A549 (cell line): ENCODE measurements around the gene GATB. TPM values are rescaled to one million over a fixed set of nuclear protein-coding genes. Genes with fewer than 3 reads are reported as not detected.

Experiments used
- ATAC-seq, 2 experiments: fragments of 200-7000 bp in 1 of 2; fragments of >200 bp in 1 of 2; cut with Nextera tagmentation in 1 of 2; cut with Tn5 transposase in 1 of 2; 3 replicates each; pipeline versions ENCODE4 v1.8.0 to v1.9.1; 2018 to 2020; ENCODE audit warnings: mild to moderate bottlenecking in 1 of 2, moderate library complexity in 1 of 2
- CTCF ChIA-PET: fragments of 300-600 bp; sonication (Branson Sonifier 250); formaldehyde crosslinking; extraction: SDS; loops from one replicate; lab custom pipeline; 2021; ENCODE audit warnings: antibody characterized with exemption, inconsistent platforms; lab: Yijun Ruan, JAX
- POLR2A ChIA-PET: fragments of 350-600 bp; formaldehyde crosslinking; extraction: SDS; loops from one replicate; lab custom pipeline; 2021; ENCODE audit warnings: antibody characterized with exemption, inconsistent platforms; lab: Yijun Ruan, JAX
- DNase-seq, 2 experiments: peaks; one replicate each; pipeline versions ENCODE4 v3.0.0 to v3.0.0-alpha.2; 2011 to 2016; ENCODE audit warnings: low read depth in 1 of 2, low spot score in 1 of 2
- FAIRE-seq: peaks from 2 replicates; lab custom pipeline; 2011; peaks lifted over from hg19 to GRCh38; lab: Jason Lieb, UNC
- H3K27ac ChIP-seq, 2 experiments: fragments of >200 bp; sonication (Bioruptor Twin); formaldehyde crosslinking; 3 replicates each; pipeline ENCODE4 v1.5.1; 2016 to 2017
- H3K4me1 ChIP-seq: fragments of >200 bp; sonication (Bioruptor Twin); formaldehyde crosslinking; 3 replicates; pipeline ENCODE4 v1.6.1; 2016
- H3K4me2 ChIP-seq: fragments of >200 bp; sonication (Bioruptor Twin); formaldehyde crosslinking; 3 replicates; pipeline ENCODE4 v1.6.1; 2016
- H3K4me3 ChIP-seq: fragments of >200 bp; sonication (Bioruptor Twin); formaldehyde crosslinking; 3 replicates; pipeline ENCODE4 v1.5.1; 2016
- H3K9me3 ChIP-seq: fragments of >200 bp; sonication (Bioruptor Twin); formaldehyde crosslinking; 3 replicates; pipeline ENCODE4 v1.6.1; 2016
- BCL3 ChIP-seq: fragments of >200 bp; sonication (Bioruptor Twin); formaldehyde crosslinking; IDR thresholded peaks from 3 replicates; pipeline ENCODE4 v1.6.1; 2016
- BHLHE40 ChIP-seq: IDR thresholded peaks from 2 replicates; pipeline ENCODE4 v1.6.1; 2012; ENCODE audit warnings: low read depth, low read length, inconsistent platforms
- CBX8 ChIP-seq: fragments of 200-600 bp; sonication (generic); IDR thresholded peaks from 2 replicates; pipeline ENCODE4 v1.6.1; 2016
- CEBPB ChIP-seq, 2 experiments: fragments of >200 bp in 1 of 2; sonication (Bioruptor Twin) in 1 of 2; formaldehyde crosslinking in 1 of 2; IDR thresholded peaks; 2 replicates each; pipeline ENCODE4 v1.6.1; 2012 to 2016
- CHD4 ChIP-seq: fragments of 200-600 bp; sonication (generic); IDR thresholded peaks from 2 replicates; pipeline ENCODE4 v1.6.1; 2016; ENCODE audit warnings: antibody characterized with exemption, mild to moderate bottlenecking, borderline replicate concordance
- EHF ChIP-seq: fragments of 250-450 bp; sonication (Bioruptor Pico); IDR thresholded peaks from 2 replicates; pipeline ENCODE4 v1.5.0; 2020; ENCODE audit warnings: mild to moderate bottlenecking
- EP300 ChIP-seq, 2 experiments: fragments of >200 bp; sonication (Bioruptor Twin); formaldehyde crosslinking; IDR thresholded peaks; 2 replicates in 1 of 2; 3 replicates in 1 of 2; pipeline ENCODE4 v1.6.1; 2016 to 2017
- FOSB ChIP-seq: fragments of 250-450 bp; sonication (Bioruptor Pico); IDR thresholded peaks from 2 replicates; pipeline ENCODE4 v1.5.0; 2020; ENCODE audit warnings: mild to moderate bottlenecking, moderate library complexity
- FOSL2 ChIP-seq, 2 experiments: fragments of 450-650 bp in 1 of 2; fragments of >200 bp in 1 of 2; sonication (Bioruptor Twin) in 1 of 2; formaldehyde crosslinking; IDR thresholded peaks; 2 replicates each; pipeline versions ENCODE4 v1.5.0 to v1.6.1; 2016 to 2020; ENCODE audit warnings: mild to moderate bottlenecking in 1 of 2, moderate library complexity in 1 of 2
- HMGXB4 ChIP-seq: fragments of 250-450 bp; sonication (Bioruptor Pico); IDR thresholded peaks from 2 replicates; pipeline ENCODE4 v1.5.0; 2021; ENCODE audit warnings: mild to moderate bottlenecking, moderate library complexity, borderline replicate concordance
- HOXA7 ChIP-seq: fragments of 250-450 bp; sonication (Bioruptor Pico); IDR thresholded peaks from 2 replicates; pipeline ENCODE4 v1.5.0; 2020; ENCODE audit warnings: mild to moderate bottlenecking, moderate library complexity
- HOXB5 ChIP-seq: fragments of 250-450 bp; sonication (Bioruptor Pico); IDR thresholded peaks from 2 replicates; pipeline ENCODE4 v1.5.0; 2020; ENCODE audit warnings: mild to moderate bottlenecking, moderate library complexity
- MAFK ChIP-seq: fragments of 450-650 bp; IDR thresholded peaks from 2 replicates; pipeline ENCODE4 v1.6.1; 2014; ENCODE audit not compliant: partially characterized antibody
- MAZ ChIP-seq: fragments of 150-350 bp; IDR thresholded peaks from 2 replicates; pipeline ENCODE4 v1.6.1; 2014; ENCODE audit warnings: antibody characterized with exemption, low read depth, low read length, borderline replicate concordance
- NFE2L2 ChIP-seq: fragments of 150-350 bp; conservative IDR thresholded peaks from 2 replicates; pipeline ENCODE4 v1.6.1; 2014; ENCODE audit warnings: low read length
- NPAS2 ChIP-seq: fragments of 250-450 bp; sonication (Bioruptor Pico); IDR thresholded peaks from 2 replicates; pipeline ENCODE4 v1.8.0; 2022; ENCODE audit warnings: mild to moderate bottlenecking, moderate library complexity, borderline replicate concordance
- PHF8 ChIP-seq: fragments of 200-600 bp; sonication (generic); IDR thresholded peaks from 2 replicates; pipeline ENCODE4 v1.6.1; 2016; ENCODE audit warnings: low read depth, mild to moderate bottlenecking, antibody characterized with exemption, moderate library complexity, borderline replicate concordance
- RARB ChIP-seq: fragments of 250-450 bp; sonication (Bioruptor Pico); IDR thresholded peaks from 2 replicates; pipeline ENCODE4 v1.8.0; 2021; ENCODE audit warnings: mild to moderate bottlenecking, moderate library complexity
- RCOR1 ChIP-seq: fragments of 150-350 bp; IDR thresholded peaks from 2 replicates; pipeline ENCODE4 v1.6.1; 2014; ENCODE audit warnings: antibody characterized with exemption, low read length, low read depth
- REST ChIP-seq: fragments of 200-600 bp; sonication (generic); IDR thresholded peaks from 2 replicates; pipeline ENCODE4 v1.6.1; 2016; ENCODE audit warnings: antibody characterized with exemption, mild to moderate bottlenecking, moderate library complexity
- RNF2 ChIP-seq: fragments of 200-600 bp; sonication (generic); IDR thresholded peaks from 2 replicates; pipeline ENCODE4 v1.6.1; 2016; ENCODE audit warnings: low read depth, mild to moderate bottlenecking, antibody characterized with exemption, moderate library complexity, borderline replicate concordance
- WGBS: methylation state at CpG from one replicate; pipeline ENCODE4 v1.1.6; 2017; ENCODE audit errors: missing lambda C conversion rate; 5-methylcytosine and 5-hydroxymethylcytosine counted together
- polyA plus RNA-seq, 4 experiments: library from polyadenylated mRNA; depleted of rRNA in 3 of 4; stranded (reverse); fragments of >200 nt; fragmentation: RNase III in 1 of 4; extraction: RNeasy Plus Mini Kit Qiagen cat#74134 plus additional on column Dnase treatment in 1 of 4; gene quantifications; 2 replicates in 3 of 4; 3 replicates in 1 of 4; pipeline ENCODE4 v1.2.3, GENCODE V29; 2011 to 2017

GATB gene
- polyA plus RNA-seq, 2 of the 4 experiments (the other 2 are of a cell fraction): 12.1 to 17.8 TPM

GRCh38 chr4:151657896-151658295 lies 102.9 kb downstream of the GATB start (continued):
- TF ChIP-seq REST: no peak
- no peak for TF ChIP-seq FOSL2 (IDR thresholded peaks at IDR 0.05)
- no peak for TF ChIP-seq FOSL2 (CRISPR knock-in tag; IDR thresholded peaks at IDR 0.05)
- TF ChIP-seq HOXA7 (CRISPR knock-in tag): no peak
- TF ChIP-seq HOXB5 (CRISPR knock-in tag): no peak

GRCh38 chr4:151656058-151656457 lies 104.7 kb downstream of the GATB start:
- H3K4me2 ChIP-seq: no peak overlapping the region
- H3K4me1 ChIP-seq: no peaks in the 10 kb centered on the region
- no peak overlapping the region for H3K27ac ChIP-seq
- DNase-seq: no peak
- no peak for TF ChIP-seq RARB (CRISPR knock-in tag)
- TF ChIP-seq BCL3: no peak
- TF ChIP-seq CHD4: no peak
- TF ChIP-seq CEBPB (IDR thresholded peaks at IDR 0.05): no peak
- TF ChIP-seq FOSB (CRISPR knock-in tag): no peak
- TF ChIP-seq PHF8: no peak
- no peak for TF ChIP-seq BHLHE40
- no peak for TF ChIP-seq NPAS2 (CRISPR knock-in tag)
- TF ChIP-seq RCOR1: no peak
- H3K9me3 ChIP-seq: no peaks in the 10 kb centered on the region
- FAIRE-seq: no peak
- POLR2A ChIA-PET: no interaction called here
- WGBS: 65% methylated on average over 7 of the region's 8 CpGs
- H3K4me3 ChIP-seq: no peak overlapping the region
- ATAC-seq: no peak
- CTCF ChIA-PET: no interaction called here

- CTCF ChIA-PET: no interaction called here
- DNase-seq (no peak), FAIRE-seq (no peak), ATAC-seq (no peak)
- H3K4me2 ChIP-seq: no peak overlapping the region
- 62% methylated on average over 7 of the region's 7 CpGs for WGBS
- H3K4me1 ChIP-seq: no peaks in the 10 kb centered on the region
- TF ChIP-seq EHF (CRISPR knock-in tag): no peak
- no peak for TF ChIP-seq RNF2
- TF ChIP-seq NFE2L2: no peak
- no peak for TF ChIP-seq EP300 (IDR thresholded peaks at IDR 0.05)
- TF ChIP-seq CBX8: no peak
- TF ChIP-seq FOSL2 (IDR thresholded peaks at IDR 0.05): no peak
- TF ChIP-seq FOSL2 (CRISPR knock-in tag; IDR thresholded peaks at IDR 0.05): no peak
- no peak for TF ChIP-seq HOXA7 (CRISPR knock-in tag)
- TF ChIP-seq HMGXB4 (CRISPR knock-in tag): no peak
- TF ChIP-seq MAFK: no peak
- TF ChIP-seq MAZ: no peak
- POLR2A ChIA-PET: interaction anchor here (0.6 kb wide), 1 partner anchor 23 kb away, joined by 3 read pairs; no protein-coding TSS in a partner anchor
- no peak overlapping the region for H3K27ac ChIP-seq
- H3K9me3 ChIP-seq: no peaks in the 10 kb centered on the region
- no peak overlapping the region for H3K4me3 ChIP-seq
These were observed 107.3 kb downstream of the GATB start for GRCh38 chr4:151653548-151653918.
